Neural progenitor cell (in vitro differentiated cells): ENCODE data around the gene CADM1.

Experiments used
- CTCF ChIP-seq: fragments of 200-600 bp; sonication (generic); IDR thresholded peaks from 2 replicates; pipeline ENCODE4 v1.5.1; 2017; ENCODE audit warnings: antibody characterized with exemption, mild to moderate bottlenecking
- EZH2 ChIP-seq: fragments of 200-600 bp; sonication (generic); IDR thresholded peaks from 2 replicates; pipeline ENCODE4 v1.6.1; 2017; ENCODE audit warnings: antibody characterized with exemption, mild to moderate bottlenecking, moderate library complexity

GRCh38 chr11:115234794-115235193, 269.4 kb downstream of the CADM1 start:
- TF ChIP-seq CTCF = no peak
- no peak for TF ChIP-seq EZH2
